Karpas-422 (cell line): ENCODE data around the gene SLC22A8. TPM values are rescaled to one million over a fixed set of nuclear protein-coding genes. Genes with fewer than 3 reads are reported as not detected.
A peak's percentile ranks its signal among the peaks of the same experiment; 100 is the strongest.

Source experiments
- DNase-seq: peaks from one replicate; pipeline ENCODE4 v3.0.0-alpha.2; 2015
- H2AFZ ChIP-seq: fragments of 200-600 bp; sonication (generic); 2 replicates; pipeline ENCODE4 v1.6.1; 2014; ENCODE audit warnings: antibody characterized with exemption, low read length, mixed read lengths
- H3K27ac ChIP-seq: fragments of 200-600 bp; sonication (generic); 2 replicates; pipeline ENCODE4 v1.5.1; 2014; ENCODE audit warnings: mild to moderate bottlenecking, low read length, moderate library complexity
- H3K27me3 ChIP-seq: fragments of 200-600 bp; sonication (generic); 2 replicates; pipeline ENCODE4 v1.6.1; 2014; ENCODE audit warnings: low read length, mixed read lengths
- H3K36me3 ChIP-seq: fragments of 200-600 bp; sonication (generic); 2 replicates; pipeline ENCODE4 v1.6.1; 2014; ENCODE audit warnings: low read length, mixed read lengths; ENCODE audit not compliant: insufficient read depth
- H3K4me1 ChIP-seq: fragments of 200-600 bp; sonication (generic); 2 replicates; pipeline ENCODE4 v1.6.1; 2014; ENCODE audit warnings: mild to moderate bottlenecking, low read length, mixed read lengths
- H3K4me2 ChIP-seq: fragments of 200-600 bp; sonication (generic); 2 replicates; pipeline ENCODE4 v1.6.1; 2014; ENCODE audit warnings: low read length, low read depth, mild to moderate bottlenecking; ENCODE audit not compliant: poor library complexity, severe bottlenecking
- H3K4me3 ChIP-seq: fragments of 200-600 bp; sonication (generic); 2 replicates; pipeline ENCODE4 v1.5.1; 2014; ENCODE audit warnings: mild to moderate bottlenecking, antibody characterized with exemption, low read length, mixed read lengths
- H3K79me2 ChIP-seq: fragments of 200-600 bp; sonication (generic); 2 replicates; pipeline ENCODE4 v1.6.1; 2014; ENCODE audit warnings: mild to moderate bottlenecking, low read length, mixed read lengths
- H3K9ac ChIP-seq: fragments of 200-600 bp; sonication (generic); 2 replicates; pipeline ENCODE4 v1.6.0; 2014; ENCODE audit warnings: low read length
- H3K9me2 ChIP-seq: fragments of 200-600 bp; sonication (generic), shearing (Covaris generic); replicated peaks from 2 replicates; pipeline ENCODE4 v1.6.0; 2014; ENCODE audit warnings: mild to moderate bottlenecking, low read length, moderate library complexity; ENCODE audit not compliant: insufficient read depth
- H3K9me3 ChIP-seq: fragments of 300-700, 200-600 bp; sonication (generic); 2 replicates; pipeline ENCODE4 v1.6.1; 2014; ENCODE audit warnings: low read length, mixed read lengths
- H4K20me1 ChIP-seq: fragments of 200-600 bp; sonication (generic); 2 replicates; pipeline ENCODE4 v1.6.1; 2014; ENCODE audit warnings: mild to moderate bottlenecking, antibody characterized with exemption, low read length, low read depth; ENCODE audit not compliant: insufficient read depth
- total RNA-seq: library from RNA; depleted of rRNA; stranded (reverse); fragments of >200 nt; shearing (Covaris generic); gene quantifications from 2 replicates; pipeline ENCODE4 v1.2.3, GENCODE V29; 2014; ENCODE audit warnings: low replicate concordance

The SLC22A8 gene
- total RNA-seq, 1 experiment from 2014 or later = not detected

DNA sequence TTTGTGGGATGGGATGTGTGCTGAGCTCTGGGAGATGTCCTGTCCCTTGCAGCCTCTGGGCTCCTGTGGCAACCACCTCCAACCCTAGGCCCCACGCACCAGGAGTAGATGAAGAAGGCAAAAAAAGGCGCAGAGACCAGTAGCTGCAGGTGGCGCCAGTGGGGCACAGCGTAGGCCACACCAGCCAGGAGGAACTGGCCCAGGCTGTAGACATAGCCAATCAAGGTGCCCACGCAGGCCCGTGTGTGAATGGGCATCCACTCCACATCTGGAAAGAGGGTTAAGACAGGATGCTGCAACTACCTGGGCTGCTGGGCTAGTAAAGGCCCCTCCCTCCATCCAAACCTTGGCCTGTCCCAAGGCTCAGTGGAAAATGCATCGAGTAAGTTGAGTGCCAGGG, 33.9 kb downstream of the SLC22A8 start:
- H4K20me1 ChIP-seq = no peaks in the 10 kb centered on the region
- H2AFZ ChIP-seq = no peak overlapping the region
- no peaks in the 10 kb centered on the region for H3K27me3 ChIP-seq
- H3K4me2 ChIP-seq = no peak overlapping the region
- no peaks in the 10 kb centered on the region for H3K9me2 ChIP-seq
- H3K4me3 ChIP-seq = no peak overlapping the region
- H3K79me2 ChIP-seq = no peaks in the 10 kb centered on the region
- no peaks in the 10 kb centered on the region for H3K9me3 ChIP-seq
- no peaks in the 10 kb centered on the region for H3K4me1 ChIP-seq
- H3K36me3 ChIP-seq = no peaks in the 10 kb centered on the region
- peak; percentile 57 for DNase-seq
- H3K9ac ChIP-seq = no peak overlapping the region
- H3K27ac ChIP-seq = no peak overlapping the region

DNA sequence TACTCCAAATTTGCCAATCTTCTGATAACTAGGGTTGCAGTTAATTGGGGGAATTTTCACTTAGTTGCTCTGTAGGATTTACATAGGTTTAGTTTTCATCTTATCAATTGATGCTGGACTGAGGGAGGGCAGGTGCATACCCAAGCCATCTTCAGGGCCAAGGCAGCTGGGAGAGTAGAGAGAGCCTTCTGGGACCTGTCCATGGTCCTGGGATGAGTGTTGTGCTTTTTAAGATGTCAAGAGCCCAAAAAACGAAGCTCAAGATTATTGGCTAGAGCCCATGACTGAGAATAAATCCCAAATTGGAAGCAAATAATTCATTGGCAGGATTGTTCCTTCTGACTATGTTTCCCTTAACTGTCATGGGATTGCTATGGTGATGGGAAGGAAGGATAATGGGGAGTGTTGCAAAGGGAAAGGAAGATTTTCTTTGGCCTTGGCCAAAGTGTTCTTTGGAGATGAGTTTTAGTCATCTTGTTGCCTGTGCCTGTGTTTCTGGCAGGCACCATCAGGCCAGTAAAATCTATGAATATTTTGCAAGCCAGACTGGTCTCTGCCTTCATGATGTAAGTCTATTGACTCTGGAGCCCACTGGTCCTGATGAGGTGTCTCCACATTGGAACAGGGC, 35.4 kb downstream of the SLC22A8 start:
- Histone ChIP-seq H3K9me3 (no peaks in the 10 kb centered on the region), H3K9ac (no peak overlapping the region), H2AFZ (no peak overlapping the region), H3K4me3 (no peak overlapping the region), H3K36me3 (no peaks in the 10 kb centered on the region), H3K79me2 (no peaks in the 10 kb centered on the region), H3K9me2 (no peaks in the 10 kb centered on the region), H3K27me3 (no peaks in the 10 kb centered on the region), H3K4me2 (no peak overlapping the region), H3K4me1 (no peaks in the 10 kb centered on the region), H4K20me1 (no peaks in the 10 kb centered on the region), H3K27ac (no peak overlapping the region)
- peak; percentile 47 for DNase-seq

GRCh38 chr11:62976109-62976508, 39.5 kb downstream of the SLC22A8 start:
- no peaks in the 10 kb centered on the region for H3K9me3 ChIP-seq
- no peaks in the 10 kb centered on the region for H3K36me3 ChIP-seq
- no peaks in the 10 kb centered on the region for H3K9me2 ChIP-seq
- H3K4me2 ChIP-seq = no peak overlapping the region
- no peaks in the 10 kb centered on the region for H3K79me2 ChIP-seq
- no peak overlapping the region for H3K27ac ChIP-seq
- DNase-seq = peak; percentile 80
- H2AFZ ChIP-seq = no peak overlapping the region
- H3K9ac ChIP-seq = no peak overlapping the region
- no peak overlapping the region for H3K4me3 ChIP-seq
- no peaks in the 10 kb centered on the region for H3K27me3 ChIP-seq
- no peaks in the 10 kb centered on the region for H3K4me1 ChIP-seq
- H4K20me1 ChIP-seq = no peaks in the 10 kb centered on the region

- H3K79me2 ChIP-seq = no peaks in the 10 kb centered on the region
- no peaks in the 10 kb centered on the region for H3K36me3 ChIP-seq
- no peaks in the 10 kb centered on the region for H3K9me2 ChIP-seq
- no peaks in the 10 kb centered on the region for H3K4me1 ChIP-seq
- H3K27ac ChIP-seq = no peak overlapping the region
- H2AFZ ChIP-seq = no peak overlapping the region
- no peaks in the 10 kb centered on the region for H4K20me1 ChIP-seq
- no peak overlapping the region for H3K4me3 ChIP-seq
- no peak overlapping the region for H3K9ac ChIP-seq
- peak; percentile 71 for DNase-seq
- no peaks in the 10 kb centered on the region for H3K9me3 ChIP-seq
- no peak overlapping the region for H3K4me2 ChIP-seq
- no peaks in the 10 kb centered on the region for H3K27me3 ChIP-seq
Observed at GRCh38 chr11:62974848-62975522, 40.7 kb downstream of the SLC22A8 start.

DNA sequence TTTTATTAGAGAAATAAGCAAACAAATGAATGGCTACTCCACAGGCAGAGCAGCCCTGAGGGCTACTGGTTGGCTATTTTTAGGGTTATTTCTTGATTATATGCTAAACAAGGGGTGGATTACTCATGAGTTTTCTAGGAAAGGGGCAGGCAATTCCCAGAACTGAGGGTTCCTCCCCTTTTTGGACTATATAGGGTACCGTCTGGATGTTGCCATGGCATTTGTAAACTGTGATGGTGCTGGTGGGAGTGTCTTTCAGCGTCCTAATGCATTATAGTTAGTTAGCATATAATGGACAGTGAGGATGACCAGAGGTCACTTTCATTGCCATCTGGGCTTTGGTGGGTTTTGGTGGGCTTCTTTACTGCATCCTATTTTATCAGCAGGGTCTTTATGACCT, 50.1 kb downstream of the SLC22A8 start:
- Histone ChIP-seq H3K79me2 (no peaks in the 10 kb centered on the region), H3K4me1 (no peaks in the 10 kb centered on the region), H3K27me3 (0 out of 2 replicates have a peak, but pooled peaks cover 3% of the 10 kb centered on the region), H3K36me3 (no peaks in the 10 kb centered on the region), H2AFZ (no peak overlapping the region), H3K9me3 (no peaks in the 10 kb centered on the region), H3K9me2 (no peaks in the 10 kb centered on the region), H4K20me1 (no peaks in the 10 kb centered on the region), H3K4me3 (no peak overlapping the region), H3K27ac (no peak overlapping the region), H3K4me2 (no peak overlapping the region), H3K9ac (no peak overlapping the region)
- no peak for DNase-seq

DNA sequence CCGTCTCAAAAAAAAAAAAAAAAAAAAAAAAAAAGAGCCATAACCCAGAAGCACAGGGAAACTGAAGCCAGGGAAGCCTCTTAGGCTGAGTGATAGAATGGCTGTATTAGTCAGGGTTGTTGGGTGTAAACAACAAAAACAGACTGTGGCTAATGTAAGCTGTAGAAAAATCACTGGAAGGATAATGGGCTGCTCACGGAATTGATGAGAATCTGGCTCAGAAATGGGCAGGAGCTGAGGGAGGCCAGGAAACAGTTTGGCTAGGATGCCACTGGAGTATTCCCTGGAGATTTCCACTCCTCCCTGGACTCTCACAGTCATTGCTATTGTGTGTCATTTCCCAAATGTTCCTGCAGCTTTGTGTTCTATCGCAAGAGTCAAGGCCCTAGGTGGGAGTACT, 53.2 kb downstream of the SLC22A8 start:
- H3K4me1 ChIP-seq = no peaks in the 10 kb centered on the region
- no peak overlapping the region for H3K9ac ChIP-seq
- DNase-seq = no peak
- H2AFZ ChIP-seq = no peak overlapping the region
- H3K9me3 ChIP-seq = no peaks in the 10 kb centered on the region
- H3K9me2 ChIP-seq = no peaks in the 10 kb centered on the region
- H3K79me2 ChIP-seq = no peaks in the 10 kb centered on the region
- H3K4me2 ChIP-seq = no peak overlapping the region
- H3K4me3 ChIP-seq = no peak overlapping the region
- 0 out of 2 replicates have a peak, but pooled peaks cover 3% of the 10 kb centered on the region for H3K27me3 ChIP-seq
- H4K20me1 ChIP-seq = no peaks in the 10 kb centered on the region
- H3K36me3 ChIP-seq = no peaks in the 10 kb centered on the region
- H3K27ac ChIP-seq = no peak overlapping the region

- Histone ChIP-seq H3K79me2 (no peaks in the 10 kb centered on the region), H3K9me3 (no peaks in the 10 kb centered on the region), H3K36me3 (no peaks in the 10 kb centered on the region), H3K4me2 (no peak overlapping the region), H3K9ac (no peak overlapping the region), H3K27me3 (0 out of 2 replicates have a peak, but pooled peaks cover 3% of the 10 kb centered on the region), H3K4me3 (no peak overlapping the region), H3K4me1 (no peaks in the 10 kb centered on the region), H3K9me2 (no peaks in the 10 kb centered on the region), H4K20me1 (no peaks in the 10 kb centered on the region), H2AFZ (no peak overlapping the region), H3K27ac (no peak overlapping the region)
- peak; percentile 19 for DNase-seq
Observed at GRCh38 chr11:62961017-62961570, 54.5 kb downstream of the SLC22A8 start.

DNA sequence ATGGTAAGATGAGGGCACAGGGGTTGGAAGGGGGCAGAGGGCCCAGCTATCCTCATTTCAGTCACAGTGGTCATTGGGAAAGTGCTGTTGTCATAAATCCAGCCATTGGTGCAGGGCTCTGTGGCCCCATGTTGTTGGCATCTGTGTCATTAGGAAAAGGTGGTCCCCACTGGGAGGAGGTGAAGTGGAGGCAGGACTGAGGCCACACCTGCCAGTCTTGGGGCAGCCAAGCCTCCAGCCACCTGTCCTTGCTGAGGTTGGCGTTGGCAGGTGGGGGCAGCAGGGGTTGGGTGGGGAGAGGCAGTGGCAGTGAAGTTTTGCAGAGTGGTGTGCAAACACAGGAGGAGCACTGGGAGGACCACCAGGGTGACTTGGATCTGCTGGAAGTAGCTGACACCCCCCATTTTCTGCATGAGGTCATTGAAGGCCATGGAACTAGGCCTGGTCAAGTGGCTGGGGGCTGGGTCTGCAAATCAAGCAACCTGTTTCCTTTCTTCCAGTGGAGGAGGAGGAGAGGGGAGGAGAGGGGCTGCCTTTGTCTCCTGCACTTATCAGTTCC, 56.1 kb downstream of the SLC22A8 start:
- Histone ChIP-seq H3K4me2 (no peak overlapping the region), H3K9me2 (no peaks in the 10 kb centered on the region), H3K9ac (no peak overlapping the region), H3K4me3 (no peak overlapping the region), H3K36me3 (no peaks in the 10 kb centered on the region), H3K27ac (no peak overlapping the region), H3K79me2 (no peaks in the 10 kb centered on the region), H3K9me3 (no peaks in the 10 kb centered on the region), H4K20me1 (no peaks in the 10 kb centered on the region), H3K4me1 (no peaks in the 10 kb centered on the region), H2AFZ (no peak overlapping the region), H3K27me3 (0 out of 2 replicates have a peak, but pooled peaks cover 3% of the 10 kb centered on the region)
- DNase-seq = peak; percentile 31
